NCI-H2227 treated with DMSO at 0.1 percent for 48 hours (cell line): ENCODE data around the gene CES2.
A peak's percentile ranks its signal among the peaks of the same experiment; 100 is the strongest.
"Not testable (repeated sequence)": the region's sequence is repeated elsewhere in the genome, so short reads cannot be mapped to it uniquely, and the experiment has no call there.

Experiments used
- DNase-seq: peaks from one replicate; lab custom pipeline; 2025; lab: John Stamatoyannopoulos, UW

Gene CES2, protein sequence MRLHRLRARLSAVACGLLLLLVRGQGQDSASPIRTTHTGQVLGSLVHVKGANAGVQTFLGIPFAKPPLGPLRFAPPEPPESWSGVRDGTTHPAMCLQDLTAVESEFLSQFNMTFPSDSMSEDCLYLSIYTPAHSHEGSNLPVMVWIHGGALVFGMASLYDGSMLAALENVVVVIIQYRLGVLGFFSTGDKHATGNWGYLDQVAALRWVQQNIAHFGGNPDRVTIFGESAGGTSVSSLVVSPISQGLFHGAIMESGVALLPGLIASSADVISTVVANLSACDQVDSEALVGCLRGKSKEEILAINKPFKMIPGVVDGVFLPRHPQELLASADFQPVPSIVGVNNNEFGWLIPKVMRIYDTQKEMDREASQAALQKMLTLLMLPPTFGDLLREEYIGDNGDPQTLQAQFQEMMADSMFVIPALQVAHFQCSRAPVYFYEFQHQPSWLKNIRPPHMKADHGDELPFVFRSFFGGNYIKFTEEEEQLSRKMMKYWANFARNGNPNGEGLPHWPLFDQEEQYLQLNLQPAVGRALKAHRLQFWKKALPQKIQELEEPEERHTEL

DNA sequence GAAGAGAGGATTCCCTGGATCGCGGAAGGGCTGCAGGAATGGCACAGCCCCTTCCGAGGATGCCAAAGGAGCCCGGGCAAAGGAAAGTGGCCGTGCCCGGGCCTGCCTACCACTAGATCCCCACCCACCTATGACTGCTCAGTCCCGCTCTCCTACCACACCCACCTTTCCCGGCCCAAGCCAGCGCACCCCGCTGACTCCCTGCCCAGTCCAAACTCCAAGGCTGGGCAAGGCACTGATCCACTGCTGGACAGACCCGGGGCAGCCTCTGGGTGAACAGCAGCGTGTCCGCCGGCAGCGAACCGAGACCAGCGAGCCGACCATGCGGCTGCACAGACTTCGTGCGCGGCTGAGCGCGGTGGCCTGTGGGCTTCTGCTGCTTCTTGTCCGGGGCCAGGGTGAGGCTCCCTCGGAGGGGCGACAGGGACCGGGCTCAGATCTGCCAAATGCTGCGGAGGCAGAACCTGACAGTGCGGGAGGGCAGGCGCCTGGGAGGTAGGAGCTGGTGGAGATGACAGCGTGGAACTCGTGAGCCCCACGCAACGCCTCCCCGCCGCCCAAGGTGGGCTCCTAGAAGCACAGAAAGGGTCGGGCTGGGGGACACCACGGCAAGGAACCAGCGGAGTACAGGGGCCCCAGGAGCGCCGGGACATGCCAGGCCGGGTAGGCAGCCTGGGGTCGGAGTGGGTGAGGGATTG is at the start of gene CES2:
Gene CES2, plus strand, starts transcription at position 203 of the 698 bp plus-strand sequence. Its CDS starts 120 bp downstream, at position 323.
- no peak for DNase-seq

DNA sequence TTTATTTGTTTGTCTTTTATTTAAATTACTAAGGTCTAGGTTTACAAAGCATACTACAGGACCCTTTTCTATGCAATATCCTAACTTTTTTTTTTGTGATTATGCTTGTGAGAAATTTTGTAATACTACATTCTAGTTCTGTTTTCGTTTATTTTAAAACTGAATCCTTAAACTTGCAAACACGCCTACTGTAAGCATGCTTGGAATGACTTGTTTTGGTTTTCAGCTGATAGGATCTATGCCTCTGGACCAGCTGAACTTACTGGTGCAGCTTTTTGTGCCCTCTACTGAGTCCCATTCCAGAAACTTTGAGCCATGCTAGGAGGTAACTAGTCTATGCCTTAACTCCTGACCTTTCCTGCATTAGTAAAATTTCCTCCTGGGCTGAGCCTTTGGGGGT is 49.0 kb upstream of the CES2 start:
- no peak for DNase-seq

DNA sequence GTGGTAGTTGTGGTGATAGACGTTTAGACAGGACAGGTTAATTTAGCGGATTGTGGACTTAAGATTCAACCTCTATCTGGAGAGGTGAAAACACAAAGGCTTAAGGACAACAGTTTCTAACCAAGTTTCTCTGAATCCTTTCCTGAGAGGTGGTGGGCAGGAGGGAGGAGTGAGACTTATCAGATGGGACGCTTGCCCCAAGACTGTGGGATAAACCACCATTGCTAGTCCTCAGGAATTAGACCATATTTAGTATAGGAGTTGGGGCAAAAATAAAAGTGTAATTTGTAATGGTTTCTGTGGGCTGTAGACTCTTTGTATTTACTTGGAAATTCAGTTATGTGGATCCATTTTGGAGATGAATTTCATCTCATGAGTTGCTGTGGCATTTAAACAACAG is 48.4 kb upstream of the CES2 start:
- DNase-seq = no peak

DNA sequence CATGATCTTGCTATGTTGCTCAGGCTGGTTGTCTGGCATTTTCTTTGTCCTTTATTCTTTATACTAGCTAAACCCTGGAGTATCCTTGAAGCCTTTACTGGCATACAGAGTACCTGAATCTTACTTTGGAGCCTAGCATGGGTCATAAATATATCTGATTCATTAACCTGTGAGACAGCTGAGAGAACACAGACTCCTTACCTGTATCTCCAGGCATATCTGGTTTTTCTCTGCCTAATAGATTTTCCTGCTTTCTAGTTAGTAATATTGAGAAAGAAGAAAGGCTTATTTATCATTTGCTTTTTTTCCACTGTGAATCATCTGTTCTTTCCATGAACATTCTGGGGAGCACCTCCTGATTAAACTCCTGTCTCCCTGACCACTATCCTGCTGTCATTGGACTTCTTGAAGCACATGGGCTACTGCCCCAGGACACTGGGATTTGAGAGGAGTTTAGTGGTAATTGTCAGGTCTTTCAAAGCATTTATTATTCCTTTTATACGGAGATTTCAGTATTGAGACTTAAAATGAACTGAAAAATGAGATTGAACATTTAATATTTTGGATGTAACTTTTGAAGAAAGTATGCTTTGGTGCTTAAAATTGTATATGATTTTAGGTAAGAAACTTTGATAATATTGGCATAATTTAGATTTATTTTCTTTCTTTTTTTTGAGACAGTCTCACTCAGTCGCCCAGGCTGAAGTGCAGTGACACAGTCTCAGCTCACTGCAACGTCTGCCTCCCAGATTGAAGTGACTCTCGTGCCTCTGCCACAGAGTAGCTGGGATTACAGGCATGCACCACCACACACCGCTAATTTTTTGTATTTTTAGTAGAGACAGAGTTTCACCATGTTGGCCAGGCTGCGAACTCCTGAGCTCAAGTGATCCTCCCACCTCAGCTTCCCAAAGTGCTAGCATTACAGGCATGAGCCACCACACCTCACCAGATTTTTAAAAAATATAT is 46.4 kb upstream of the CES2 start:
- no peak for DNase-seq

- no peak for DNase-seq
These were observed 45.7 kb upstream of the CES2 start for GRCh38 chr16:66889622-66890021.

- DNase-seq = no peak
These were observed 44.5 kb upstream of the CES2 start for GRCh38 chr16:66890799-66891198.

GRCh38 chr16:66891360-66891759 is 44.0 kb upstream of the CES2 start:
- no peak for DNase-seq

GRCh38 chr16:66891797-66892196 is 43.5 kb upstream of the CES2 start:
- no peak for DNase-seq

- no peak for DNase-seq
These were observed 41.3 kb upstream of the CES2 start for GRCh38 chr16:66894055-66894454.

DNA sequence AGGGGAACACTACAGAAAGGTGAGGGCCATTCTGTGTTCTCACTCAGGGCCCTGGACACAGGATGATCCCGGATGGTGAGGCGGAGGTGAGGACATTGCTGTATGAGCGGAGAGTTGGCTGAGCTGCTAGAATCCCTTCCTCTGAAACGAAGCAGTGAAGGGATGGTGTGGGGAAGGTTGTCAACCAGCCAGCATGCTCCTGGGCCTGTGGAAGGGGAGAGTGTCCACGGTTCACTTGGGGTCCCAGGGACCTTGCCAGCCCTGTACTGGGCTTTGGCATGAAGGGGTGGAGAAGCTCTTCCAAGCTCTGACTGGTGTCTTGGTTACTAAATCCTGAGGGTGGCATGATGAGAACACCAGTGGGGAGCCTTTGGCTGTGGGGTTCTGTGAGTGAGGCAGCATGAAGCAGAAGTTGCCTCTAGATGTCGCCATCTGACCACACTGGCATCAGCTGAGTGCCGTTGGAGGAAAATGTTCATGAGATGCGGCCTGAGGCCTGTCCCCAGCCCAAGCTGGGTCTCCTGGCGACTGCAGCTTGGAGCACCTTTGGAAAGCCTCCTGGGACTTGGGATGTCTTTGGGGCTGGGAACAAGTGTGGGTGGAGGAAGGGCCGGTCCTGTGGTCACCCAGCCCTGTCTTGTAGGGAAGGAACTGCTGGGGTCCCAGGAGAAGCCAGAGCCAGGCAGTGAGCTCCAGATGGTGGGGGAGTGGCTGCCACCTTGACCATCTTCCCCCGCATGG is 40.2 kb upstream of the CES2 start:
- DNase-seq = peak; percentile 52

DNA sequence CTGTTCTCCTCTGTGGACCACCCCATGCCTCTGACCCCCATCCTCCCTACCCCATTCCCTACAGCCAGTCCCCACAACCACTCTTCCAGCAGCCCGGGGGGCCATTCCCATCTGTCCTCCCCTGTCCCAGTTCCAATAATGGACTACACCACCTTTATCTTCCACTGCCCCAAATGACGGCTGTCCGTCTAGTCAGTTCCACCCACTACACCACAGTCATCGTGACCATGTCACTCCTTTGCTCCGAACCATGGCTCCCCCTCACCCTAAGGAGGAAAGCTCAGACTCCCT is 39.7 kb upstream of the CES2 start:
- no peak for DNase-seq

DNA sequence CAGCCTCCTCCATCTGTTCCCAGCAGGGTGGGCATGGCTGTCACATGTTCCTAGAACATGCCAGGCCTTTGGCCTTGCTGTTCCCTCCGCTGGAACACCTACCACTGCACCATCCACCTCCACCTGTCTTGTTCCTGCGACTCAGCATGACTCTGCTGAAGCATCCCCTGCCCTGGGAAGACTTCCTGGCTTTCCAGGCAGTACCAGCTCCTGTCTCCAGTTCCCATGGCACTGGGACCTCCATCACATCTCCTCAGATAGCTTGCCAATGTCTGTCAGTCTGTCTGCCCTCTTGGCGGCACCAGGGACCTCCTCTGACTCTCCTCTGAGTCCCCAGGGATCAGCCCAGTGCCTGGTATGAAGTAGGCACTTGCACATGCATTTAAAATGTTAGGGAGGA is 39.3 kb upstream of the CES2 start:
- no peak for DNase-seq

- not testable (repeated sequence) for DNase-seq
These were observed 38.6 kb upstream of the CES2 start for GRCh38 chr16:66896682-66897081.

GRCh38 chr16:66898207-66898606 is 37.1 kb upstream of the CES2 start:
- no peak for DNase-seq

GRCh38 chr16:66898933-66899309 is 36.4 kb upstream of the CES2 start:
- DNase-seq = no peak

DNA sequence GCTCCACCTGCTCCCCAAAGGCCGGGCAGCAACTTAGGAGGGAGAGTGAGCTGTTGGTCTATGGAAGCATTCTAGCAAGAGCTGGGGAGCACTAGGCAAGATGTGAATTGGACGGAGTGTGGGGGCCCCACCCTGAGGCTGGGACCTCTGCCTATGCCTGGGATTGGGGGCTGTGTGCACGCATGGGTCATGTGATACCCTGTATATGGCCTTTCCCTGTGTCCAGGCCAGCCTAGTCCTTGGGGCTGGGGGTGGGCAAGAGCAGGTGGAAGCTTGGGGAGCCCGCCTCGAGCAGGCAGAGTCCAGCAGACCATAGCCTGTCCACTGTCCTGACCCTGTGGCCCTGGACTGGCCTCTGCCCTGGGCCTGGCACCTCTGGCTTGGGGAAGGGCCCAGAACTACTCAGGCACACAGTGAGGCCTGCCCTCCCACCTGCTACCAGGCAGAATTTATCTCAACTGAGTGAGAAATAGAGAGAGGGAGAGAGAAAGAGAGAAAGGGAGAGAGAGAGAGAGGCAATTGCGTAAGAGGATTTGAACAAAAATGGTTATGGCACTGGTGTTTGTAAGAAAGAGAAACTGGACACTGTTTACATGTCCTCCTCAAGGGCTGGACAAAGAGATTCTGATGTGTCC is 35.9 kb upstream of the CES2 start:
- no peak for DNase-seq

- DNase-seq = peak; percentile 57
These were observed 35.2 kb upstream of the CES2 start for GRCh38 chr16:66899945-66900710.

- DNase-seq = no peak
These were observed 34.4 kb upstream of the CES2 start for GRCh38 chr16:66900721-66901441.

- no peak for DNase-seq
These were observed 33.7 kb upstream of the CES2 start for GRCh38 chr16:66901626-66902025.
